ENCODE data around the gene KRTAP10-2.
"Not testable (repeated sequence)": the region's sequence is repeated elsewhere in the genome, so short reads cannot be mapped to it uniquely, and the experiment has no call there.

KRTAP10-2 gene

DNA sequence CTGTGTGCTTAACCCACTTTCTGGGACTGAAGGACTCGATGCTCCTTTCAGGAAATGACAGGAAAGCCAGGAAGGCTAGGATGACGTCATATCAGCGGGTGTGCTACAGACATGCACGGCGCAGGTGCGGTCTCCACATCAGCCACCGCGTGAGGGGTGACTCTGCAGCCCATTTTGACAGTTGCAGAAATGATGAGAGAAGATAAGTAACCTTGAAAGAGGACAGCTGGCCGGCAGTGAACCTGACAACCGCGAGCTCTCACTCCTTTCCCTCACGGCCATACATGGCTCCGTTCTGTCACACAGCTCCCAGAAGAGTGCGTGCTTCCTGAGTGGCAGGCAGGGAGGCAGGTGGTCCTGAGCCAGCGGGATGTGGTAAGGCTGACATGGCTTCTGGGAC lies 30.8 kb upstream of the KRTAP10-2 start:
- no peak for DNase-seq

DNA sequence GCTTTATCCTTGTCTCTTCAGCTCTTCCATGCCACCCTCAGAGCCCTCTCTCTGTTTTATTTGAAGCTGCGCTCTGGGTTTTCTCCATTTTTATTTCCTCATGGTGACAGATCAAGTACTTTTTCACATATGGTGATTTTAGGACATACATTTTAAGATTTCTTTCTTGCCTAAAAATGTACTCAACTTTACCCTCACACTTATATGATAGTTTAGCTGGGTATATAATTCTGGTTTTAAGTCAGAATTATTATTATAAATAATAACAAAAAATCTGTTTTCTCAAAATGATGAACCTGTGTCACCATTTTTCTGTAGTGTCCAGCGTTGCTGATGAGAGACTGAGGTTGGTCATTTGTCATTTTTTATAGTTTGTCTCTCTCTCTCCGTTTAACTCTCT lies 29.9 kb upstream of the KRTAP10-2 start:
- DNase-seq = no peak

DNA sequence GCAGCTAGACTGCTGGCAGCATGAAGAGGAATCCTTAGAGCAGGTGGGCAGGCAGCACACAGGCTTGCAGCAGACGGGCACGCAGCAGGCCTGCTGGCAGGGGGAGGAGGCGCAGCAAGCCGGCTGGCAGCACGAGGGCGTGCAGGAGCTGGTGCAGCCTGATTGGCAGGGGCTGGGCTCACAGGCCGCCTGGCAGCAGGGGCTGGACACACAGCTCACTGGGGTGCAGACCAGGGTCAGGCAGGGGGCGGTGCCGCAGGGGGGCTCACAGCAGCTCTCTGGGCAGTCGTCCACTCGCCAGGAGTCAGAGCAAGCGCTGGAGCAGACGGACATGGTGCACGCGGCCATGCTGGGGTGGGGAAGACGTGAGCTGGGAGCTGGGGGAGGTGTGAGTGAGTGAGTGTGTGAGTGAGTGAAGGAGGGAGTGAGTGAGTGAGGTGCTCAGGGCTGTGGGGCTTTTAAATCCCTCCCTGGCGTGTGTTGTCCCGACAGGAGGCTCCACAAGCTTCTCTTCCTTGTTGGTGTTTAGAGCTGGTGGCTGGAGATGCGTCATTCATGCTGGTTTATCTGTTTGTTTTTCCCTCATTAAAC lies 29.0 kb upstream of the KRTAP10-2 start, which contains the start of gene KRTAP10-5:
KRTAP10-5 (minus strand) TSS at position 374 of the 591 bp plus-strand sequence; CDS start at position 348, 26 bp downstream.
- DNase-seq = not testable (repeated sequence)

DNA sequence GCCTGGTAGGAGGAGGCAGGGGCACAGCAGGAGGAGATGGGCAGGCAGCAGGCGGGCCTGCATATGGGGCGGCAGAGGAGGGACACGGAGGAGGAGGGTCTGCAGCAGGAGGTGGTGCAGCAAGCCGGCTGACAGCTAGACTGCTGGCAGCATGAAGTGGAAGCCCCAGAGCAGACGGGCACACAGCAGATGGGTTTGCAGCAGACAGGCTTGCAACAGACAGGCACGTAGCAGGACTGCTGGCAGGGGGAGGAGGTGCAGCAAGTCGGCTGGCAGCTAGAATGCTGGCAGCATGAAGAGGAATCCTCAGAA lies 28.5 kb upstream of the KRTAP10-2 start:
- no peak for DNase-seq

DNA sequence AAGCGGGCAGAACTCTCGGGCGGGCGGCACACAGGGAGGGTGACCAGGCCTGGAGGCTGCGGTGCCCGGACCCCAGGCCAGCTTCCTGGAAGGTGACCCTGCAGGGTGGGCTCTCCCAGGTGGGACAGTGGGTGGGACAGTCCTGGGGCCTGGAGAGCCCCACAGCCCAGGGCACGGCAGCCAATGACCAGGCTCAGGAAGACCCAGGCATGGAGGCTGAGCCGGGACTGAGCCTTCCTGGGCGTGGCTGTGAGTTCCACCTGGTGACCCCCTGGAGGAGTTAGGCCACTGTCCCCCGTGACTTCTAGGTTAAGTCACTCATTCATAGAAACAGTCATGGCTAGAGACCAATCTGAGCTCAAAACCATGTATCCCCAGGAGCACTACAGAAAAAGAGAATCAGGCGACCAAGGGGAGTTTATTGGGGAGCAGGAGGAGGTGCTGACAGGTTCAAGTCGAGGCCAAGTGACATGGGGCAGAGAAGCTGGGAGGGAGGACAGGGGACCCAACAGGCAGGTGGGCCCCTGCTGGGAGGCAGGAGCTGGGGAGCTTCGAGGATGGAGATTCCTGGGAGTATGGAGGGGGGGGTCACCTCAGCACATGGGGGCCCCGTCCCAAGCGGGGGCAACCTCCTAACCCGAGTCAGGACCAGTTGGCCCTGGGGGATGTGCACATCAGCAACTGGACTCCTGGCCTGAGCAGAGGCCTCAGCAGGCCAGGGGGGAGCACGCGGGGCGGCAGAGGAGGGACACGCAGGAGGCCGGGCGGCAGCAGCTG lies 27.9 kb upstream of the KRTAP10-2 start:
- DNase-seq = no peak

DNA sequence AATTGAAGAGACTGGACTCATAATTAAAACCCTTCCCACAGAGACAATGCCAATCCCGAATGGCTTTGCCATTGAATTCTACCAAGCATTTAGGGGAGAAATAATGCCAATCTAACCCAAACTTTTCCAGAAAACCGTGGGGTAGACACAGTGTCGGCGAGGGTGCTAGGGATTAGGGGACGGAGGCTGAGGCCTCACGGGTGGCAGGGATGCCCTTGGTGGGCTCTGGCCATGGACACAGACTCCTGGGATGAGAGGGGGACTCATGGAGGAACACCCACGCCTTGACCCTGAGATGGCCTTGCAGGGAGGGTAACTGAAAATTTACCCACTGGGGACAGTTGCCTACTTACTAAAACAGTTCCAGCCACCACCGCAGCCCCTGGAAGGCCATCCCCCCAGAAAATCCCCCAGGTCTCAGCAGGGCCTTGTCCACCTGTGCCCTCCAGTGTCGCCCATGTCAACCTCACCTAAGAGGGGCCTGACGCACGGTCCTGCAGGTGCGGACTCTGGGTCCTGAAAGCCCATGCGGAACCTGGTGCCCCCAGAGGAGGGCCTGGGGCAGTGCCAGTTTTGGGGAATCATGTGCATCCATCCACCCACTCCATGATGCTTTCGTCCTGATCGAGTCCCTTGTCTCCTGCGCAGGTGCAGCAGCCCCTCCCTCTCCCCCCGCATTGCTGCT lies 27.2 kb upstream of the KRTAP10-2 start:
- DNase-seq = no peak

DNA sequence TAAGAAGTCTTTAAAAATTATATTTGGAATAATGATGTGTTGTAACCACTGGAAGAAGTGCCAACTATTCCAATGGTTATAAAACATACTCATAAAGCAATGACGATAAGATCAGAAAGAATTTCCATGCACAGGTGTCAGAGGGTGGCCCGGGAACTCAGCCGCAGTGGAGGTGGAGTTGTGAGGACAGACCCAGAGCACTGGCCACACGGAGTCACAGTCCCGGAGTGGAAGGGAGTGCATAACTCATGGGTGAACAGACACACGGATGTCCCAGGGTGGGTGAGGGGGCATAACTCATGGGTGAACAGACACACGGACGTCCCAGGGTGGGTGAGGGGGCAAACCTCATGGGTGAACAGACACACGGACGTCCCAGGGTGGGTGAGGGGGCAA lies 24.7 kb upstream of the KRTAP10-2 start:
- DNase-seq = no peak

DNA sequence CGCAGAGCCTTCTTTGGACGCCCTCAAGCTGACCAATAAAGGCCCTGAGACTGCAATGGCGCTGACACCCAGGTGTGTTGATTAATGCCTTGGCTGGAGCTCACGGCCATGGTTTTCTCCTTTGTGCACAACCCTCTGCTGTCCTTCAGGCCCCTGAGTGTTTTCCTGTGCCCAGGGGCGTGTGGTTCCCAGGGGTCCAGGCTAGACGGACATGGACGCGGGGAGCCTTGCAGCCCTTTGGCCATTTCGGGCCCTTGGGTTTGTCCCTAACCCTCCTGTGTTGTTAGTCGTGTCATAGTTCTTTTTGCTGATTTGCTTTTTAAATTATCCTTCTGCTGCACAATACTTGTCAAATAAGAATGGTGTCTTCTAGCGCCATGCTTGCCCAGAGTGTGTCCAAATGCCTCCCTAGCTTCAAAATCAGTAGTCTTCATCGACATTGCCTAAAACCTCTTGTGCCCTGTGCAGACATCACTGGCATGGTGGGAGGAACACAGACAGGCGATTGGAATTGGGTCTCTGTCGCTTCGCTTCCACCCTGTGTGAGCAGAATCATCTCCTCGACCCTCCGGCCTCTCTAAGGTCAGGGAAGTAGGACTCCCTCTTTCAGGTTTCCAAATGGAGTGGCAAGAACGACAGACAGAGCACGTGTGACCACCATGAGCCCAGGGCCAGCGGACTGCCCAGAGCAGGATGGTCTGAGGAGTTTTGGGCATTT lies 24.2 kb upstream of the KRTAP10-2 start:
- DNase-seq = no peak

DNA sequence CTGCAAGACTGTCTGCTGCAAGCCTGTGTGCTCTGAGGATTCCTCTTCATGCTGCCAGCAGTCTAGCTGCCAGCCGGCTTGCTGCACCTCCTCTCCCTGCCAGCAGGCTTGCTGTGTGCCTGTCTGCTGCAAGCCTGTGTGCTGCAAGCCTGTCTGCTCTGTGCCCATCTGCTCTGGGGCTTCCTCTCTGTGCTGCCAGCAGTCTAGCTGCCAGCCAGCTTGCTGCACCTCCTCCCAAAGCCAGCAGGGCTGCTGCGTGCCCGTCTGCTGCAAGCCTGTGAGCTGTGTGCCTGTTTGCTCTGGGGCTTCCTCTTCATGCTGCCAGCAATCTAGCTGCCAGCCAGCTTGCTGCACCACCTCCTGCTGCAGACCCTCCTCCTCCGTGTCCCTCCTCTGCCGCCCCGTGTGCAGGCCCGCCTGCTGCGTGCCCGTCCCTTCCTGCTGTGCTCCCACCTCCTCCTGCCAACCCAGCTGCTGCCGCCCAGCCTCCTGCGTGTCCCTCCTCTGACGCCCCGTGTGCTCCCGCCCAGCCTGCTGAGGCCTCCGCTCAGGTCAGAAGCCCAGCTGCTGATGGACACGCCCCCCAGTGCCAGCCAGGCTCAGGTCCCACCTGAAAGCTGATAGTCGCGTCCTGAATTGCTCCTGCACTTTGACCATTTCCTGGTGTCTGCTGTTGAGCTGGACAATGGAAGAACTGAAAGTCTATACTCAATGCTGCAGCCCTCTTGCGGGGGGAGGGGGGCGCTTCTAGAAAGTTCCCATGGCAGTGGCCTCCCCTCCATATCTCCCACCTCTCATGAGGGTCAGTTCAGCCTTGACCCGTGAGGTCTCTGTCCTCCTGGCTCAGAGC lies 23.4 kb upstream of the KRTAP10-2 start:
- DNase-seq = no peak

DNA sequence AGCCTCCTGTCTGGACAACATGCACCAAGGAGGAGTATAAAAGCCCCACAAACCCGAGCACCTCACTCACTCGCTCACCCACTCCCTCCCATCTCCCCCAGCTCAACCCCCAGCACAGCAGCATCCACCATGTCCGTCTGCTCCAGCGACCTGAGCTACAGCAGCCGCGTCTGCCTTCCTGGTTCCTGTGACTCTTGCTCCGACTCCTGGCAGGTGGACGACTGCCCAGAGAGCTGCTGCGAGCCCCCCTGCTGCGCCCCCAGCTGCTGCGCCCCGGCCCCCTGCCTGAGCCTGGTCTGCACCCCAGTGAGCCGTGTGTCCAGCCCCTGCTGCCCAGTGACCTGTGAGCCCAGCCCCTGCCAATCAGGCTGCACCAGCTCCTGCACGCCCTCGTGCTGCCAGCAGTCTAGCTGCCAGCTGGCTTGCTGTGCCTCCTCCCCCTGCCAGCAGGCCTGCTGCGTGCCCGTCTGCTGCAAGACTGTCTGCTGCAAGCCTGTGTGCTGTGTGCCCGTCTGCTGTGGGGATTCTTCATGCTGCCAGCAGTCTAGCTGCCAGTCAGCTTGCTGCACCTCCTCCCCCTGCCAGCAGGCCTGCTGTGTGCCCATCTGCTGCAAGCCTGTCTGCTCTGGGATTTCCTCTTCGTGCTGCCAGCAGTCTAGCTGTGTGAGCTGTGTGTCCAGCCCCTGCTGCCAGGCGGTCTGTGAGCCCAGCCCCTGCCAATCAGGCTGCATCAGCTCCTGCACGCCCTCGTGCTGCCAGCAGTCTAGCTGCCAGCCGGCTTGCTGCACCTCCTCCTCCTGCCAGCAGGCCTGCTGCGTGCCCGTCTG lies 22.5 kb upstream of the KRTAP10-2 start, which contains the start of gene KRTAP10-4:
KRTAP10-4 (plus strand) TSS at position 100 of the 827 bp plus-strand sequence; CDS start at position 130, 30 bp downstream.
- DNase-seq = not testable (repeated sequence)

DNA sequence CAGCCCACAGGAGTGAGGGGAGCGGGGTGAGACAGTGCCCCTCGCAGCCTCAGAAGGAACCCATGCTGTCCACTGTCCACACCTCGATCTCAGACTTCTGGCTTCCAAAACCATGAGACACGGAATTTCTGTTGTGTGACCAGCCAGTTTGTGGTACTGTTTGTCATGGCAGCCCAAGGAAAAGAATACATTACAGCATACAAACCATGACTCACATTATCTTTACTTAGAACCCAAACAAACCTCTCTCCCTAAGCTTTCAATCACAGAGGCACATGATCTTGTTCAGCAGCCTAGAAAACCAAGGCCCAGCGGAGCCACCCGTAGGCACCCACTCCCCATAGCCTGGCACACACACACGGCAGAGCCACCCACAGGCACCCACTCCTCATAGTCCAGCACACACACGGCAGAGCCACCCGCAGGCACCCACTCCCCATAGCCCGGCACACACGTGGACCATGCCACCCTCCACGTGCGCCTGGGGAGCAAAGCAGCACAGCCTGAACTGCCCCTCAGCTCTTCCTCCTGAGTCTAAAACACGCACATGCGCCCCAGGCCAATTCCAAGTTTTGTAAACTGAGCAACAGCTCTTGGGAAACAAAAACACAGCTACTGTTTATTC lies 21.8 kb upstream of the KRTAP10-2 start:
- DNase-seq = no peak

DNA sequence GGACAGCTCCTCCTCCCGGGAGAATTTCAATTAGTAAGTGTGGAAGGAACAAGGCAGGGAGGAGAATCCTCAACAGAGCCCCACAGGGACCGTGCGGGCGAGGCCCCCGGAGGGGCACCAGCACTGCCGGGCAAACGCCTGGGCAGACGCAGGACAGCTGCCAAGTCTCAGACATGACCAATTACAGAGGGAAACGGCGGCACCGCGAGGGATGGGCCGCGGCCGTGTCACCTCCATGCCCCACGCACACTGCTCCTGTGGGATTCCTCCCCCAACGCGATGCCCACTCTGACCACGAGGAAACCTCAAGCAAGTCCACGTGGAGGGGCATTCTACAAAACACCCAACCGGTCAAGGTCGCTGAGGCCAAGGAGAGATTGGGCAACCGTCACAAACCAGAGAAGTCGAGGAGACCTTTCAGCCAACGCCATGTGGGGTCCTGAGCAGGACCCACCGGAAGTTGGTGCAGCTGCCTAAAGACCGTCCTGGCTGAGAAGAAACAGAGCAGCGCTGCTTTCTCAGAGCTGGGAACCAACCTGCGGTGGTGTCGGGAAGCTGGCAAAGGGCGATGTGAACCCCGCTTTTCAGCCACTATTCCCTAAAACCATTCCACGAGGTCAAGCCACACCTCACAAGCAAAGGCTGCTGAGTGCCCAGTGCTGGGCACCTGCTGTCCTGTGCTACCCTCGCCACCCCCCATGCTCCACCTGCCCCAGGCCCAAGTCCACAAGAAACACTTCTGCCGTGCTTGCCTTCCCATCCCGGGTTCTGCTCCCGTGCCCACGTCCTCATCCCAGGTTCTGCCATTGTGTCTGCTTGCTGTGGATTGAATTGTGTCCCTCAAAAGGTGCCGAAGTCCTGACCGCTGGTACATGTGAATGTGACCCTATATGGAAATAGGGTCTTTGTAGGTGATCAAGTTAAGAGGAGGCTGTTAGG lies 20.8 kb upstream of the KRTAP10-2 start:
- no peak for DNase-seq

DNA sequence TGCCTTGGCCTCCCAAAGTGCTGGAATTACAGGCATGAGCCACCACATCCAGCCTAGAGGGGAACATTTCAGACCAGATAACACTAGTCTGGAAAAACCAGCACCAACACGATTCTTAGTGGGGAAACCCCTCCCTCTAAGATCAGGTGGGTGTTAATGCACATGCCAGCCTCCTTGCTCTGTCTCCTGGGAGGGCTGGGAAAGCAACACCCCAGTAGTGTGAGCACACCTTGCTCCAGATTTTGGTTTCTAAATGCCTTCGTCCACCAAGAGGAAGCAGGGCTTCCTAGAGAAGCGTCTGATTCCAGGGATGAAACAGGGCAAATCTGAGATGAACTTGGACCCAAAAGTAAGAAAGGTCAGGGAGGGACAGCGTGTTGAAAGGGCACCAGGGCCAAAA lies 20.0 kb upstream of the KRTAP10-2 start:
- DNase-seq = no peak

DNA sequence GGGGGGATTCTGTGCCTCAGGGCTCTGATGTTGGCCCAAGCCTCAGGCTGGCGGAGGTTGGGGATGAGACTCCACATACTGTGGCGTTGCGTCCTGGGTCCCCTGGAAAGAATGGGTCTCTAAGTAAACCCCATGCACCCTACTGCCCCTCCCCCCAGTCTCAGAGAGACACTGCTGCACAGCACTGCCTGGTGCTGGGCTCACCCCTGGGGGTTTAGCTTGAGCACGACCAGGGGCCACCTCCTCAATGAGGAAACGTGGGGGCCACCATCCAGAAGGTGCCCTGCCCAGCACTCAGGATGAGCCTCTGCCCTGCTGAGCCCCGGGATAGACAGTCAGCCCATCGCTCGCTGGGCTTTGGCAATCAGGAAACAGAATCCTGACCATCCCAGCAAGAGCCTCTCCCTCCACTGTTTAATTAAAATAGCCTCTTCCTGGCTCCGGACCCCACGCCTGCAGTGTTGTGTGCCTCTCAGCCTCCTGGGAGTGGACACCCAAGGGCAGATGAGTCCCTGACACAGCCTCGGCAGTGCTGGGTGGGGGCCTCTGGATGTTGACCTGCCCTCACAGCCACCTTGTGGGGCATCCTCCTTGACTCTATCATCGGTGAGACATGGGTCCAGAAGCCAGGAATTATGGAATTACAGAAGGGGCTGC lies 18.7 kb upstream of the KRTAP10-2 start:
- no peak for DNase-seq

DNA sequence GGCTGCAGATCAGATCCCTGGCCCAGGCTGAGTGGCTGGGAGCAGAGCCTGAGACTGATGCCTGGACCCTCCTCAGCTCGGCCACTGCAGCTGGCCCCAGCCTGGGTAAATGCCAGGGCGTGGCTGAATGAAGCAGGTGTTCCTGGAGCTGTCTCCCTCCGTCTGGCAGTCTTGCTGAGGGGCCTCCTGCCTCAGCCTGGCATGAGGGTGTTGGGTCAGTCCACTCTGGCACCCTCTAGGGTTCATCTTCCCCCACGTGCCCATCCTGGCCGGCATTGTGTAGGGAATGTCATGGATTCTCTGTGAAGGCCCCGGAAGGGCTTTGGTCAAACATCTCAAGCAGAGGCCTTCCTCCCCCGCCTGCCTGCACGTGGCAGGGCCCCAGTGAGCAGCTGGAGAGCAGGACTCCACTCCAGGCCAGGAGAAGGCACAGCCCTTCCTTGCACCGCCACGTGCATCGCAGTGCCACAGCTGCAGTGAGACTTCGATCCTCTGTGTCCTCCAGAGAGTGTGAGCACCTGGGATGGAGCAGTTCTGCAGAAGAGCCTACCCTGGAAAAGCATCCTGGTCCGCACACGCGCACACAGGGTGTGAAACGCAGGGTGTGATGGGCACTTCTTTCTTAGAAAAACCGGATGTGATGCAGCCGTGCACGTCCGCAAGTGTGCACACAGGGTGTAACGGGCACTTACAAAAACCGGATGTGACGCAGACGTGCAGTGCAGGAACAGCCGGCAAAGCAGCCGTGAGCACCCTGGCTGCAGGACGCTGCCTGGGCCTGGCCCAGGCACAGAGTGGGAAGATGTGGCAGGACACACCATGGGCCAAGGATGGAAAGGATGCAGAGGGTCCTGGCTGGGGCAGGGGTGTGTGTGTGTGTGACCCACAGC lies 17.6 kb upstream of the KRTAP10-2 start:
- no peak for DNase-seq

DNA sequence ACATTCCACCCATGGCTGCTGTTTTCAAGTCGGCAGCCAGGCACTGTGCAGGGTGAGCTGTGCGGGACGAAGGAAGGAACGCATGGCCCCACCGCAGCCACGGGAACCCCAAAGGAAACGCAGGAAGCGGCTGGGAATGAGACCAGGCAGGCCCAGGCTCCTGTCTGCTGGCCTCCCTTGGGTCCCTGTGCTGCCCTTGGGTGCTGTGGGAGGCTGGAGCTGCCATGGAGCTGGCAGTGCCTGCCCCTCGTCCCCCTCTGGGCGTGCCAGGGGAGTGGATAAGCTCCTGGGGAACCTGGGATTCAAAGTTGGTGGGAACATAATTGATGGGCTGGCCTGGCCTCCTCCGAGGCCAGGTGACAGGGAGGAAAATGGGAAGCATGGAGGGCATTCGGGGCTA lies 17.0 kb upstream of the KRTAP10-2 start:
- DNase-seq = no peak

DNA sequence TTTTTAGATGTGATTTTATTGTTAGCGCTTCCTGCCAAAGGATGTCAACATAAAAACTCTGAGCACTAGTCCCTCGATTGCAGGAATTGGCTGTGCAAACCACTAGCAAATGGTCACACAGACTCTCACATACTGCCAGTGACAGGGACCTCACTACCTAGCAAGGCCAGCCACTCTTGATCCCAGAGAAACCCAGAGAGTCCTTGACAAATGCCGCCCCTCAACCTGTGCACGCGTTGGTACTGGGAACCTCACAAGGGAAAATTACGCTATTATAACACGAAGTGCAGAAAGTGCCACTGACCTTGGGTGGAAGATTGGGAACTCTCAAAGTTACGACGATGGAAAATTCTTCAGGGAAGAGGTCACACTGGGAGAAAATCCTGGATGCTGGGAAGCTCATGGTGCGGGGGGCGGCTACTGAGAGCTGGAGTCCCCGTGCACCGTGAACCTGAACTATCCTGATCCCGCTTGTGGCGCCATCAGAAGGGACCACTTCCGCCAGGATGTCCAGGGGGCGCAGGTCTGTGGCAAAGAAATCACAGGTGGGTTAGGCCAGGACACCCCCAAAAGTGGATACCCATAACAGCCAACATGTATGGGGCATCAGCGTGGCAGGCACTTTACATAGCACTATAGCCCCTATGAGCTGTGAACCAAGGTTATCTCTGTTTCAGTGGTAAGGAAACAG lies 16.3 kb upstream of the KRTAP10-2 start:
- no peak for DNase-seq

DNA sequence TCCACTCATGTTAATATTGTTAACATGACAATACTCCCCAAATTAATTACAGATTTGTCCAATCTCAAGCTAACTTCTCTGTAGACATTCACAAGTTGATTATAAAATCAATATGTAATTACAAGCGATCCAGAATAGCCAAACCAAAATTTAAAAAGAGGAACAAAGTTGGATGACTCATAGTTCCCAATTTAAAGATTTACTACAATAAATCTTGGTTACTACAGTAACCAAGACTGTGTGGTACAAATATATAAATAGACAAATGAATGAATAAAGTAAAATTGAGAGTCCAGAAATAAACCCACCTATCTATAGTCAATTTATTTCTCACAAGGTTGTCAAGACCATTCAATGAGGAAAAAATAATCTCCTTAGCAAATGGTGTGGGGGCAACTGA lies 15.1 kb upstream of the KRTAP10-2 start:
- no peak for DNase-seq
